Neural cell (in vitro differentiated cells): ENCODE data around the gene FBN1. TPM values are rescaled to one million over a fixed set of nuclear protein-coding genes. Genes with fewer than 3 reads are reported as not detected.

Source experiments
- H2AFZ ChIP-seq: fragments of 200-600, 300-800 bp; sonication (generic), shearing (Covaris generic); 2 replicates; pipeline ENCODE4 v1.6.0; 2014; ENCODE audit warnings: low read depth, mild to moderate bottlenecking, antibody characterized with exemption, low read length, moderate library complexity
- H3F3A ChIP-seq: fragments of 200-600 bp; shearing (Covaris generic); 2 replicates; pipeline ENCODE4 v1.6.1; 2016; ENCODE audit warnings: mild to moderate bottlenecking, moderate library complexity, mixed read lengths, antibody characterized with exemption, low read length; ENCODE audit not compliant: insufficient read depth, poor library complexity, severe bottlenecking
- H3K27ac ChIP-seq: fragments of 200-600, 300-800 bp; sonication (generic), shearing (Covaris generic); 2 replicates; pipeline ENCODE4 v1.5.1; 2014; ENCODE audit warnings: mild to moderate bottlenecking, low read length, moderate library complexity
- H3K27me3 ChIP-seq: fragments of 300-800, 200-600 bp; sonication (generic), shearing (Covaris generic); 2 replicates; pipeline ENCODE4 v1.6.0; 2014; ENCODE audit warnings: mild to moderate bottlenecking, low read depth, low read length, moderate library complexity; ENCODE audit not compliant: insufficient read depth
- H3K36me3 ChIP-seq: fragments of 300-800, 200-600 bp; sonication (generic), shearing (Covaris generic); 2 replicates; pipeline ENCODE4 v1.5.1; 2014; ENCODE audit warnings: mild to moderate bottlenecking, antibody characterized with exemption, low read length, moderate library complexity; ENCODE audit not compliant: insufficient read depth
- H3K4me2 ChIP-seq: fragments of 300-800, 200-600 bp; sonication (generic), shearing (Covaris generic); 2 replicates; pipeline ENCODE4 v1.6.0; 2014; ENCODE audit warnings: mild to moderate bottlenecking, low read length
- H3K4me3 ChIP-seq: fragments of 300-800, 200-600 bp; sonication (generic), shearing (Covaris generic); 2 replicates; pipeline ENCODE4 v1.5.1; 2014; ENCODE audit warnings: mild to moderate bottlenecking, low read length, moderate library complexity
- H3K79me2 ChIP-seq: fragments of 200-600 bp; shearing (Covaris generic); replicated peaks from 2 replicates; pipeline ENCODE4 v1.6.0; 2014; ENCODE audit warnings: mild to moderate bottlenecking, low read length, moderate library complexity; ENCODE audit not compliant: insufficient read depth
- H3K9ac ChIP-seq: fragments of 300-800, 200-600 bp; sonication (generic), shearing (Covaris generic); 2 replicates; pipeline ENCODE4 v1.6.1; 2016; ENCODE audit warnings: mild to moderate bottlenecking, low read length, mixed read lengths
- H3K9me2 ChIP-seq: fragments of 200-600 bp; shearing (Covaris generic); 2 replicates; pipeline ENCODE4 v1.6.1; 2016; ENCODE audit warnings: mild to moderate bottlenecking, low read length, mixed read lengths; ENCODE audit not compliant: insufficient read depth
- H3K9me3 ChIP-seq: fragments of 200-600, 300-800 bp; sonication (generic), shearing (Covaris generic); 2 replicates; pipeline ENCODE4 v1.6.1; 2016; ENCODE audit warnings: mild to moderate bottlenecking, mixed run types, low read length, moderate library complexity, mixed read lengths
- H4K20me1 ChIP-seq: fragments of 200-600 bp; shearing (Covaris generic); 2 replicates; pipeline ENCODE4 v1.6.1; 2016; ENCODE audit warnings: mild to moderate bottlenecking, mixed run types; ENCODE audit not compliant: insufficient read depth
- EP300 ChIP-seq: fragments of 450-650 bp; conservative IDR thresholded peaks from 2 replicates; pipeline ENCODE4 v1.6.1; 2014; ENCODE audit warnings: antibody characterized with exemption, mild to moderate bottlenecking, moderate library complexity; ENCODE audit not compliant: poor library complexity, severe bottlenecking
- EZH2 ChIP-seq: fragments of 200-600, 300-800 bp; shearing (Covaris generic), sonication (generic); IDR thresholded peaks from 2 replicates; pipeline ENCODE4 v1.6.1; 2014; ENCODE audit warnings: antibody characterized with exemption, low read length, borderline replicate concordance, mild to moderate bottlenecking; ENCODE audit not compliant: insufficient read depth, poor library complexity, severe bottlenecking
- MXI1 ChIP-seq: fragments of 450-650 bp; conservative IDR thresholded peaks from 2 replicates; pipeline ENCODE4 v1.6.1; 2014; ENCODE audit warnings: antibody characterized with exemption, mild to moderate bottlenecking; ENCODE audit not compliant: poor library complexity, severe bottlenecking
- POLR2AphosphoS5 ChIP-seq: IDR thresholded peaks from 2 replicates; pipeline ENCODE4 v1.6.1; 2012
- RAD21 ChIP-seq: fragments of 450-650 bp; conservative IDR thresholded peaks from 2 replicates; pipeline ENCODE4 v1.6.1; 2014; ENCODE audit warnings: antibody characterized with exemption, mild to moderate bottlenecking, moderate library complexity
- SMC3 ChIP-seq: fragments of 450-650 bp; conservative IDR thresholded peaks from 2 replicates; pipeline ENCODE4 v1.6.1; 2014; ENCODE audit warnings: antibody characterized with exemption, mild to moderate bottlenecking, moderate library complexity; ENCODE audit not compliant: poor library complexity
- TAF1 ChIP-seq: IDR thresholded peaks from 2 replicates; pipeline ENCODE4 v1.6.1; 2012; ENCODE audit warnings: low read depth
- polyA plus RNA-seq: library from polyadenylated mRNA; depleted of rRNA; stranded (reverse); fragments of >200 nt; gene quantifications from 2 replicates; pipeline ENCODE4 v1.2.3, GENCODE V29; 2014
- TF ChIP-seq, protein P1 (sequence below): IDR thresholded peaks from 2 replicates; pipeline ENCODE4 v1.6.1; 2012; ENCODE audit warnings: borderline replicate concordance
- TF ChIP-seq, protein P2 (sequence below): fragments of 450-650 bp; IDR thresholded peaks from 2 replicates; pipeline ENCODE4 v1.5.1; 2014; ENCODE audit warnings: antibody characterized with exemption, mild to moderate bottlenecking, moderate library complexity; ENCODE audit not compliant: poor library complexity, severe bottlenecking

The FBN1 gene
- polyA plus RNA-seq, 1 donor from 2014 or later, result 22.0 TPM

GRCh38 chr15:48459571-48460442, 185.7 kb downstream of the FBN1 start:
- Histone ChIP-seq H3K27ac (no peak overlapping the region), H3F3A (no peaks in the 10 kb centered on the region), H3K9ac (no peak overlapping the region), H4K20me1 (no peaks in the 10 kb centered on the region), H3K36me3 (no peaks in the 10 kb centered on the region), H3K4me2 (no peak overlapping the region), H3K9me2 (no peaks in the 10 kb centered on the region), H3K79me2 (no peaks in the 10 kb centered on the region), H3K4me3 (no peak overlapping the region), H3K27me3 (no peaks in the 10 kb centered on the region), H3K9me3 (no peaks in the 10 kb centered on the region), H2AFZ (no peak overlapping the region)
- TF ChIP-seq SMC3, result no peak

DNA sequence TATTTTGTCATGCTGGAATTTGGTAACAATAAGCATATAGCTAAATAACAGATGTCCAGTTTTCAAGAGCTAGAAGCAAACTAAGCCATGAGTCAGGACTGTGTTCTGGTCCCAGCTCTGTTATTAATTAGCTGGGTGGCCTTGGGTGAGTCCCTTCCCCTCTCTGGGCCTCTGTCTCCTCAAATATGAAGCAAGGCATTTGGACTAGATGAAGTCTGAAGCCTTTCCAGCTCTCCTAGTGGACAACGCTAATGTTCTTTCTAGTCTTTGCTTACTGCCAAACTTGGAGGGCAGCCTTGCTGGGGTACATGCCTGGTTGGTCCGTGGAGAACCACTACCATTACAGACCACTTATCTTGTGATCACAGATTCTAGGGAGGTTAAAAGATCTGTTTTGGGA, 186.6 kb downstream of the FBN1 start:
- Histone ChIP-seq H3K9me3 (no peaks in the 10 kb centered on the region), H3K27ac (no peak overlapping the region), H3K4me3 (no peak overlapping the region), H3K36me3 (no peaks in the 10 kb centered on the region), H3F3A (no peaks in the 10 kb centered on the region), H3K9me2 (no peaks in the 10 kb centered on the region), H3K9ac (no peak overlapping the region), H3K4me2 (no peak overlapping the region), H3K27me3 (no peaks in the 10 kb centered on the region), H2AFZ (no peak overlapping the region), H4K20me1 (no peaks in the 10 kb centered on the region), H3K79me2 (no peaks in the 10 kb centered on the region)
- no peak for TF ChIP-seq POLR2AphosphoS5
- TF ChIP-seq RAD21, result no peak
- TF ChIP-seq EP300, result no peak
- TF ChIP-seq MXI1, result no peak
- no peak for TF ChIP-seq TAF1
- TF ChIP-seq SMC3, result no peak
- TF ChIP-seq EZH2, result no peak

DNA sequence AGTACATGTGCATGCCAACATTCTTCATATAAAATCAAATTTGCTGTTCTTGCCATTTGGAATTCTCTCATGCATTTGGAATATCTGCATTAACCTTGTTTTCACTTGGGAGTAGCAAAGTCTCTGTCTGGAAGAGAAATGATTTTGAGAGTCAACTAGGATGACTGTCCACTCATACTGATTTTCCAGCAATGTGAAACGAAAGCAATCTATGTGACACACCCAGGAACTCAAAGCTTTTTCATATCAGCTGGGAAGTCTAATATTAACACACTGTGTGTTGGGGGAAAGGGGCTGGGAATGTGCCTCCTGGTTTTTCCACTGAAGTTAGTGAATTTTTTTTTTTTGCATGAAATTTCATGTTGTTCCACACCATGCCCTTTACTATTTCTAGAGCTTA, 189.4 kb downstream of the FBN1 start:
- no peaks in the 10 kb centered on the region for H3K9me2 ChIP-seq
- H2AFZ ChIP-seq, result no peak overlapping the region
- no peaks in the 10 kb centered on the region for H3F3A ChIP-seq
- H3K27ac ChIP-seq, result no peak overlapping the region
- no peaks in the 10 kb centered on the region for H3K27me3 ChIP-seq
- no peak for TF ChIP-seq EZH2
- no peak for TF ChIP-seq RAD21
- no peak for TF ChIP-seq SMC3
- TF ChIP-seq MXI1, result no peak
- no peak for TF ChIP-seq TAF1
- TF ChIP-seq EP300, result no peak
- no peaks in the 10 kb centered on the region for H3K79me2 ChIP-seq
- no peaks in the 10 kb centered on the region for H3K9me3 ChIP-seq
- H3K36me3 ChIP-seq, result no peaks in the 10 kb centered on the region
- H4K20me1 ChIP-seq, result no peaks in the 10 kb centered on the region
- H3K9ac ChIP-seq, result no peak overlapping the region
- no peak overlapping the region for H3K4me2 ChIP-seq
- H3K4me3 ChIP-seq, result no peak overlapping the region

- no peaks in the 10 kb centered on the region for H3K79me2 ChIP-seq
- H2AFZ ChIP-seq, result no peak overlapping the region
- H3K36me3 ChIP-seq, result no peaks in the 10 kb centered on the region
- H3K9me3 ChIP-seq, result no peaks in the 10 kb centered on the region
- H3K27ac ChIP-seq, result no peak overlapping the region
- H3K27me3 ChIP-seq, result no peaks in the 10 kb centered on the region
- no peak overlapping the region for H3K4me2 ChIP-seq
- no peaks in the 10 kb centered on the region for H4K20me1 ChIP-seq
- no peaks in the 10 kb centered on the region for H3F3A ChIP-seq
- H3K9me2 ChIP-seq, result no peaks in the 10 kb centered on the region
- no peak overlapping the region for H3K4me3 ChIP-seq
- H3K9ac ChIP-seq, result no peak overlapping the region
- TF ChIP-seq MXI1 (no peak), TAF1 (no peak), RAD21 (no peak), POLR2AphosphoS5 (no peak), SMC3 (no peak), EP300 (no peak), EZH2 (no peak)
- TF ChIP-seq, protein P1, sequence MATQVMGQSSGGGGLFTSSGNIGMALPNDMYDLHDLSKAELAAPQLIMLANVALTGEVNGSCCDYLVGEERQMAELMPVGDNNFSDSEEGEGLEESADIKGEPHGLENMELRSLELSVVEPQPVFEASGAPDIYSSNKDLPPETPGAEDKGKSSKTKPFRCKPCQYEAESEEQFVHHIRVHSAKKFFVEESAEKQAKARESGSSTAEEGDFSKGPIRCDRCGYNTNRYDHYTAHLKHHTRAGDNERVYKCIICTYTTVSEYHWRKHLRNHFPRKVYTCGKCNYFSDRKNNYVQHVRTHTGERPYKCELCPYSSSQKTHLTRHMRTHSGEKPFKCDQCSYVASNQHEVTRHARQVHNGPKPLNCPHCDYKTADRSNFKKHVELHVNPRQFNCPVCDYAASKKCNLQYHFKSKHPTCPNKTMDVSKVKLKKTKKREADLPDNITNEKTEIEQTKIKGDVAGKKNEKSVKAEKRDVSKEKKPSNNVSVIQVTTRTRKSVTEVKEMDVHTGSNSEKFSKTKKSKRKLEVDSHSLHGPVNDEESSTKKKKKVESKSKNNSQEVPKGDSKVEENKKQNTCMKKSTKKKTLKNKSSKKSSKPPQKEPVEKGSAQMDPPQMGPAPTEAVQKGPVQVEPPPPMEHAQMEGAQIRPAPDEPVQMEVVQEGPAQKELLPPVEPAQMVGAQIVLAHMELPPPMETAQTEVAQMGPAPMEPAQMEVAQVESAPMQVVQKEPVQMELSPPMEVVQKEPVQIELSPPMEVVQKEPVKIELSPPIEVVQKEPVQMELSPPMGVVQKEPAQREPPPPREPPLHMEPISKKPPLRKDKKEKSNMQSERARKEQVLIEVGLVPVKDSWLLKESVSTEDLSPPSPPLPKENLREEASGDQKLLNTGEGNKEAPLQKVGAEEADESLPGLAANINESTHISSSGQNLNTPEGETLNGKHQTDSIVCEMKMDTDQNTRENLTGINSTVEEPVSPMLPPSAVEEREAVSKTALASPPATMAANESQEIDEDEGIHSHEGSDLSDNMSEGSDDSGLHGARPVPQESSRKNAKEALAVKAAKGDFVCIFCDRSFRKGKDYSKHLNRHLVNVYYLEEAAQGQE, result no peak
- TF ChIP-seq, protein P2, sequence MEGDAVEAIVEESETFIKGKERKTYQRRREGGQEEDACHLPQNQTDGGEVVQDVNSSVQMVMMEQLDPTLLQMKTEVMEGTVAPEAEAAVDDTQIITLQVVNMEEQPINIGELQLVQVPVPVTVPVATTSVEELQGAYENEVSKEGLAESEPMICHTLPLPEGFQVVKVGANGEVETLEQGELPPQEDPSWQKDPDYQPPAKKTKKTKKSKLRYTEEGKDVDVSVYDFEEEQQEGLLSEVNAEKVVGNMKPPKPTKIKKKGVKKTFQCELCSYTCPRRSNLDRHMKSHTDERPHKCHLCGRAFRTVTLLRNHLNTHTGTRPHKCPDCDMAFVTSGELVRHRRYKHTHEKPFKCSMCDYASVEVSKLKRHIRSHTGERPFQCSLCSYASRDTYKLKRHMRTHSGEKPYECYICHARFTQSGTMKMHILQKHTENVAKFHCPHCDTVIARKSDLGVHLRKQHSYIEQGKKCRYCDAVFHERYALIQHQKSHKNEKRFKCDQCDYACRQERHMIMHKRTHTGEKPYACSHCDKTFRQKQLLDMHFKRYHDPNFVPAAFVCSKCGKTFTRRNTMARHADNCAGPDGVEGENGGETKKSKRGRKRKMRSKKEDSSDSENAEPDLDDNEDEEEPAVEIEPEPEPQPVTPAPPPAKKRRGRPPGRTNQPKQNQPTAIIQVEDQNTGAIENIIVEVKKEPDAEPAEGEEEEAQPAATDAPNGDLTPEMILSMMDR, result no peak
These were observed 193.8 kb downstream of the FBN1 start for GRCh38 chr15:48451736-48452135.
